Stimulated activated CD4-positive, alpha-beta T cell treated with anti-CD3 and anti-CD28 coated beads, Interleukin-15, amount 100 ng/mL, for 1 hour (primary cell): ENCODE results near the gene LGSN.
"Not testable (repeated sequence)": the region's sequence is repeated elsewhere in the genome, so short reads cannot be mapped to it uniquely, and the experiment has no call there.

ENCODE experiments used
- DNase-seq, 2 donors: peaks; one replicate each; pipeline ENCODE4 v3.0.0-alpha.2; 2020; ENCODE audit warnings: low read depth in 1 of 2, low spot score in 1 of 2

The LGSN gene

DNA sequence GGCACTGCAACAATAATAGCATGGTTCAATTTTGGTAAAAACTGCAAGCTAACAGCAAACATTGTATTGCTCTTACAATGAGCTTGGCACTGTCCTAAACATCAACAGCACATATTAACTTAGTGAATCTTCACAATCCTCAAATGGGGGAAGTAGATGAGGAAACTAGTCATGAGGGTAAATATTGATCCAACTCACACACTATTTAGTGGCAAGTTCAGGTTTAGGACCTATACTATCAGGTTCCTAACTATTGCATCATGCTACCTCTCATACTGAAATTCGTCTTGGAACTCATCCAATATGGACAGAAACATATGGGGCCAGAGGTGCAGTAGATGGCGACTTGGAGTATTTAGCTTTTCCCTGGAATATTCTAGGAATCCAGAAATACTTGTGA is 74.4 kb downstream of the LGSN start:
- no peak for DNase-seq

- DNase-seq: no peak
These were observed 83.4 kb downstream of the LGSN start for GRCh38 chr6:63236398-63236817.

DNA sequence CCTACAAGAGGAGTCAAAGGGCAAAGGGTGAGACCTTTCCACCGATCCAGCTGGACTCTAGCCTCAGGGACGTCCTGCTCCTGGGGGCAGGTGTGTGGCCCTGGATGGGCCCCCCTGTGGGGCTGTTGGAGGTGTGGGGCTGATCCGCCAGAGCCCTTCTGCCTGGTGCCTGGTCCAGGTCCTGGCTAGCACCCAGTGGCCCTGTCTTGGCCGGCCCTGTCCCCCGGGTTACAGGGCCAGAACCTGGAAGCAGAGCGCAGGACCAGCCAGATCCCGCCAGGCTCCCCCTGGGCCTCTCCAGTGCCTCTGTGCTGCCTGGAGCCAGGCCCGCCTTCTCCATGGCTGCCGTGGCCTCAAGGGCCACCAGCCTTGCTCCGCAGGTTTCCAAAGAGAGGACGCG is 89.3 kb downstream of the LGSN start:
- DNase-seq: not testable (repeated sequence)

- DNase-seq: not testable (repeated sequence)
These were observed 89.8 kb downstream of the LGSN start for GRCh38 chr6:63230027-63230426.

- not testable (repeated sequence) for DNase-seq
These were observed 91.6 kb downstream of the LGSN start for GRCh38 chr6:63227928-63228894.

GRCh38 chr6:63225987-63226386 is 93.8 kb downstream of the LGSN start:
- DNase-seq: not testable (repeated sequence)
